Hematopoietic multipotent progenitor cell treated with erythropoietin and hydrocortisone succinate and interleukin-3 and kit ligand, for 6 days (in vitro differentiated cells): ENCODE results near the gene CLDN9.
A peak's percentile ranks its signal among the peaks of the same experiment; 100 is the strongest.
"Not testable (repeated sequence)": the region's sequence is repeated elsewhere in the genome, so short reads cannot be mapped to it uniquely, and the experiment has no call there.

ENCODE experiments used
- DNase-seq: peaks from one replicate; pipeline ENCODE4 v3.0.0-alpha.2; 2015

The CLDN9 gene

GRCh38 chr16:3035972-3036725 lies 23.4 kb downstream of the CLDN9 start:
- no peak for DNase-seq

GRCh38 chr16:3036726-3037315 lies 24.1 kb downstream of the CLDN9 start, which contains the start of gene BICDL2:
Gene BICDL2, minus strand, starts transcription at chr16:3036944. Its CDS starts 1,448 bp downstream, at chr16:3035496.
- no peak for DNase-seq

GRCh38 chr16:3038256-3038655 lies 25.5 kb downstream of the CLDN9 start:
- DNase-seq = no peak

GRCh38 chr16:3038896-3039295 lies 26.2 kb downstream of the CLDN9 start:
- DNase-seq = no peak

GRCh38 chr16:3042376-3042775 lies 29.7 kb downstream of the CLDN9 start:
- no peak for DNase-seq

- DNase-seq = no peak
These were observed 32.0 kb downstream of the CLDN9 start for GRCh38 chr16:3044708-3045107.

- no peak for DNase-seq
These were observed 33.3 kb downstream of the CLDN9 start, which contains the start of gene MMP25 for GRCh38 chr16:3045758-3046640. Gene MMP25, plus strand, starts transcription at chr16:3046561. Its CDS starts 357 bp downstream, at chr16:3046918.

GRCh38 chr16:3046641-3047386 lies 34.1 kb downstream of the CLDN9 start:
- DNase-seq = no peak

GRCh38 chr16:3047387-3047720 lies 34.6 kb downstream of the CLDN9 start:
- DNase-seq = no peak

GRCh38 chr16:3049921-3050481 lies 37.3 kb downstream of the CLDN9 start:
- no peak for DNase-seq

- no peak for DNase-seq
These were observed 37.8 kb downstream of the CLDN9 start for GRCh38 chr16:3050487-3050886.

GRCh38 chr16:3051009-3051408 lies 38.3 kb downstream of the CLDN9 start:
- DNase-seq = no peak

GRCh38 chr16:3051494-3051893 lies 38.8 kb downstream of the CLDN9 start:
- DNase-seq = no peak

- not testable (repeated sequence) for DNase-seq
These were observed 40.0 kb downstream of the CLDN9 start for GRCh38 chr16:3052571-3053329.

GRCh38 chr16:3053330-3053710 lies 40.6 kb downstream of the CLDN9 start:
- not testable (repeated sequence) for DNase-seq

GRCh38 chr16:3054965-3055733 lies 42.4 kb downstream of the CLDN9 start:
- peak; percentile 55 for DNase-seq

- not testable (repeated sequence) for DNase-seq
These were observed 43.0 kb downstream of the CLDN9 start for GRCh38 chr16:3055734-3056115.

- no peak for DNase-seq
These were observed 43.8 kb downstream of the CLDN9 start for GRCh38 chr16:3056336-3057180.

GRCh38 chr16:3057181-3058138 lies 44.7 kb downstream of the CLDN9 start:
- no peak for DNase-seq
